Pancreas (tissue), 10 donors: ENCODE measurements around the gene DAGLB. TPM values are rescaled to one million over a fixed set of nuclear protein-coding genes. Genes with fewer than 3 reads are reported as not detected.

Experiments used
- ATAC-seq, 4 donors: fragments of 200-7000 bp; cut with Tn5 transposase; one replicate each; pipeline versions ENCODE4 v1.8.0 to v1.9.1; 2020; ENCODE audit warnings: mild to moderate bottlenecking in 4 of 4, moderate library complexity in 4 of 4
- DNase-seq, 6 donors: peaks; one replicate each; pipeline ENCODE4 v3.0.0-alpha.2; 2020
- FAIRE-seq: peaks from 2 replicates; lab custom pipeline; 2012; peaks lifted over from hg19 to GRCh38; lab: Jason Lieb, UNC
- H3K27ac ChIP-seq, 4 donors: fragments of 200-600 bp; sonication (generic); 1 replicate in 3 of 4; 2 replicates in 1 of 4; pipeline versions ENCODE4 v1.5.0 to v1.8.0; 2020
- H3K27me3 ChIP-seq, 4 donors: fragments of 200-600 bp; one replicate each; pipeline ENCODE4 v1.8.0; 2021
- H3K36me3 ChIP-seq, 3 donors: fragments of 200-600 bp; sonication (generic) in 1 of 3; one replicate each; pipeline versions ENCODE4 v1.5.0 to v1.8.0; 2020 to 2021
- H3K4me1 ChIP-seq, 3 donors: fragments of 200-600 bp; one replicate each; pipeline ENCODE4 v1.8.0; 2021
- H3K4me3 ChIP-seq, 4 donors: fragments of 200-600 bp; sonication (generic) in 2 of 4; one replicate each; pipeline versions ENCODE4 v1.5.0 to v1.8.0; 2020 to 2021
- H3K9me3 ChIP-seq, 4 donors: fragments of 200-600 bp; one replicate each; pipeline ENCODE4 v1.8.0; 2021
- WGBS, 2 donors: extraction: QIAGEN DNeasy Blood & Tissue Kit; methylation state at CpG; one replicate each; pipeline ENCODE4 v1.1.7; 2013; 5-methylcytosine and 5-hydroxymethylcytosine counted together
- intact Hi-C, 3 donors: fragments of 100-400 bp; cut with DNase I; formaldehyde crosslinking; loops; one replicate each; pipeline versions ENCODE4 v1.11.1 to v1.14.2; 2022
- polyA plus RNA-seq, 2 donors: library from polyadenylated mRNA; stranded (reverse); fragments of 200-250 nt; gene quantifications; one replicate each; pipeline ENCODE4 v1.2.3, GENCODE V29; 2013
- total RNA-seq, 6 donors: library from RNA; stranded (reverse); fragmentation: NEBNext Ultra II Directional in 4 of 6; extraction: Animal tissue kit (Norgen Biotek cat#: 25700) in 4 of 6; gene quantifications; one replicate each; pipeline versions ENCODE4 v1.2.1 to v1.2.4, GENCODE V29; 2021 to 2023
- TF ChIP-seq, protein P1 (sequence below), 4 donors: fragments of 200-600 bp; sonication (generic) in 3 of 4; IDR thresholded peaks; one replicate each; pipeline versions ENCODE4 v1.5.0 to v1.8.0; 2021; ENCODE audit warnings: antibody characterized with exemption in 4 of 4
- donor health status: healthy with polysubstance abuse.
- donor health status: DM: no; HTN: no; CAD: no; lungs with moderate emphysema.
- donor health status: DM: no; HTN: no; CAD: no.
- donor health status: control.
- donor health status: control.
- donor health status: Bipolar disorder and iron deficiency.
- donor health status: DM: yes; HTN: yes; CAD: no.
- donor health status: DM: no; HTN: no; CAD: no.
- donor health status: DM: no; HTN: no; CAD: no.
- donor health status: DM: yes; HTN: yes; CAD: no.

The DAGLB gene
- total and polyA plus RNA-seq, 8 donors, result 7.8 to 16.7 (median 10.1) TPM

DNA sequence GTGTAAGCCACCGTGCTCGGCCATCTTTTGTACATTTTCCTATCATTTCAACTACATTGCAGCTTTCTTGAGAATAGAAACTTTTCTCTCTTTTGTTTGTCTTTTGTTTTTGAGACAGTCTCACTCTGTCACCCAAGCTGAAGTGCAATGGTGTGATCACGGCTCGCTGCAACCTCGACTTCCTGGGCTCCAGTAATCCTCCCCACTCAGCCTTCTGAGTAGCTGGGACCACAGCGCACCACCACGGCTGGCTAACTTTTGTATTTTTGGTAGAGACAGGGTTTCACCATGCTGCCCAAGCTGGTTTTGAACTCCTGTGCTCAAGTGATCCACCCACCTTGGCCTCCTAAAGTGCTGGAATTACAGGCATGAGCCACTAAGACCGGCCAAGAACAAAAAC is 31.3 kb upstream of the DAGLB start:
- intact Hi-C loops, result no loop called here
- ATAC-seq (no peak), DNase-seq (no peak), FAIRE-seq (no peak)
- peaks cover 8 to 34% (median 13%) of the 10 kb centered on the region in 3 donors for H3K4me1 ChIP-seq
- WGBS, 2 donors, result 55 to 67% methylated on average over 8 of the region's 8 CpGs
- no peak overlapping the region for H3K4me3 ChIP-seq
- no peaks in the 10 kb centered on the region for H3K27me3 ChIP-seq
- H3K36me3 ChIP-seq, result no peaks in the 10 kb centered on the region
- TF ChIP-seq, protein P1, sequence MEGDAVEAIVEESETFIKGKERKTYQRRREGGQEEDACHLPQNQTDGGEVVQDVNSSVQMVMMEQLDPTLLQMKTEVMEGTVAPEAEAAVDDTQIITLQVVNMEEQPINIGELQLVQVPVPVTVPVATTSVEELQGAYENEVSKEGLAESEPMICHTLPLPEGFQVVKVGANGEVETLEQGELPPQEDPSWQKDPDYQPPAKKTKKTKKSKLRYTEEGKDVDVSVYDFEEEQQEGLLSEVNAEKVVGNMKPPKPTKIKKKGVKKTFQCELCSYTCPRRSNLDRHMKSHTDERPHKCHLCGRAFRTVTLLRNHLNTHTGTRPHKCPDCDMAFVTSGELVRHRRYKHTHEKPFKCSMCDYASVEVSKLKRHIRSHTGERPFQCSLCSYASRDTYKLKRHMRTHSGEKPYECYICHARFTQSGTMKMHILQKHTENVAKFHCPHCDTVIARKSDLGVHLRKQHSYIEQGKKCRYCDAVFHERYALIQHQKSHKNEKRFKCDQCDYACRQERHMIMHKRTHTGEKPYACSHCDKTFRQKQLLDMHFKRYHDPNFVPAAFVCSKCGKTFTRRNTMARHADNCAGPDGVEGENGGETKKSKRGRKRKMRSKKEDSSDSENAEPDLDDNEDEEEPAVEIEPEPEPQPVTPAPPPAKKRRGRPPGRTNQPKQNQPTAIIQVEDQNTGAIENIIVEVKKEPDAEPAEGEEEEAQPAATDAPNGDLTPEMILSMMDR (IDR thresholded peaks at IDR 0.05), result no peak
- H3K27ac ChIP-seq, result no peak overlapping the region
- no peaks in the 10 kb centered on the region for H3K9me3 ChIP-seq

DNA sequence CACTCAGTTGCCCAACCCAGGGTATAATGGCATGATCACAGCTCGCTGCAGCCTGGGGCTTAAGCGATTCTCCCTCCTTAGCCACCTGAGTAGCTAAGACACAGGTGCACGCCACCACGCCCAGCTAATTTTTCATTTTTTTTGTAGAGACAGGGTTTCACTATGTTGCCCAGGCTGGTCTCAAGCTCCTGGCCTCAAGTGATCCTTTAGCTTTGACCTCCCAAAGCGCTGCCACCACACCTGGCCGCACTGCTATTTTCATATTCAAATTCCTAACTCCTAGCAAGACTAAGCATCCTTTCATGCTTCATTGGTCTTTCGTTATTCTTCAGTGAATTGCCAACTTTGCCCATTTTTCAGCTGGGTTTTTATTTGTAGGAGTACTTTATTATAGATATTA is 30.4 kb upstream of the DAGLB start:
- Histone ChIP-seq H3K4me1 (peaks cover 8 to 34% (median 13%) of the 10 kb centered on the region in 3 donors), H3K27ac (no peak overlapping the region), H3K9me3 (no peaks in the 10 kb centered on the region), H3K36me3 (no peaks in the 10 kb centered on the region), H3K27me3 (no peaks in the 10 kb centered on the region), H3K4me3 (no peak overlapping the region)
- intact Hi-C loops, result no loop called here
- WGBS, 2 donors, result 47 to 54% methylated on average over 7 of the region's 7 CpGs
- DNase-seq (no peak), ATAC-seq (no peak), FAIRE-seq (no peak)
- TF ChIP-seq, protein P1 (IDR thresholded peaks at IDR 0.05), result no peak

DNA sequence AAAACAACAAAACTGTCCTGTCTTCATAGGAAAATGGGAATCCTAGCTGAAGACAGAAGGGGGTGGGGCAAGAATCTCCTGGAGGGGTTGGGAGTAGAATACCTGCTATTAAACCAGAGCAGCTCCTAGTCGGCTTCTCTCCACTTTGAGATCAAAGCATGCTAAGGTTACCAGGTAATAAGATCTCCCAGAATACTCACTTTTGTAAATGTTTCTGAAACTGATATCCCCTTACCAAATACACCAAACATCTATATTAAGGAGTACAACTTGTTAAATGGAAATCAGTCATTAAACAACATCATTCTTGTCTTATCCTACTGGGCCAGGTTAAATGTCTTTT is 29.5 kb upstream of the DAGLB start:
- intact Hi-C loops, result no loop called here
- peaks cover 8 to 31% (median 13%) of the 10 kb centered on the region in 3 donors for H3K4me1 ChIP-seq

DNA sequence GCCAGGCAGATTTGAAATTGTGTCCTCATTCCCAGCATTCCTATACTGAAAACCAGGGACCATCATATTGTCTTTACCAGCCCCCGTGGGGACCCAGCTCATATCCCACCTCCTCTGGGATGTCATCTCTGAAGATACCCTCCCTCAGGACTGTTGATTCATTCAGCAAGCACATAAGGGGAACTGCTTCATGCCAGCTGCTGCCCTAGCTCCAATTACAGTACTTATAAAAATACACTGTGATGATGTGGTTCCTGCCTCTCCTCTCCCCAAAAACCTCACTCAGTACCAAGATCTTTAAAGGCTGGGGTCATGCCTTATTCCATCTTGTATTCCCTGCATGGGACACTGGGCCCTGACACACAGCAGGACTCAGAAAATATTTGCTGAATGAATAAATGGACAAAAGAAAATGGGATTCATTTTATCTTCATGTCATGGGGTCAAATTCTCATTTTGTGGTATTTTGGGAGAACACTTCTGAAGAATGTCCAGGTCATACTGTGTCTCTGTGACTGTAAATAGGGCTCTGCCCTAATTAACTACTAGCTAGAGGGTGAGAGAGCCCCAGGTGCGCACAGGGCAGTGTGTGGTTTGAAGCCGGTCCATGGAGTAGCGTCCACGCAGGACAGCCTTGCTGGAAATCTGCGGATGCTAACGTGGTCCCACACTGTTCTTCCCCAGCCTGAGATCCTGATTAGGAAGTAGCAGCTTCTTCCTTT is 29.0 kb upstream of the DAGLB start:
- Histone ChIP-seq H3K27me3 (no peaks in the 10 kb centered on the region), H3K4me3 (no peak overlapping the region), H3K9me3 (no peaks in the 10 kb centered on the region), H3K36me3 (peaks cover 0 to 8% (median 5%) of the 10 kb centered on the region in 3 donors), H3K4me1 (peaks cover 7 to 28% (median 13%) of the 10 kb centered on the region in 3 donors), H3K27ac (no peak overlapping the region)
- ATAC-seq, result peak in 3 of 4 donors; percentile 12 to 50 (median 27)
- intact Hi-C loops, result no loop called here
- no peak for FAIRE-seq
- TF ChIP-seq, protein P1 (IDR thresholded peaks at IDR 0.05), result no peak
- 35 to 40% methylated on average over 7 of the region's 7 CpGs for whole genome bisulfite sequencing, 2 donors
- no peak for DNase-seq

More for the DNA sequence above, 29.5 kb upstream of the DAGLB start:
- Histone ChIP-seq H3K36me3 (peaks cover 0 to 3% (median 2%) of the 10 kb centered on the region in 3 donors), H3K27ac (no peak overlapping the region), H3K9me3 (no peaks in the 10 kb centered on the region), H3K4me3 (no peak overlapping the region), H3K27me3 (no peaks in the 10 kb centered on the region)
- no peak for FAIRE-seq
- DNase-seq, result no peak
- no peak for ATAC-seq
- WGBS, 2 donors, result 21 to 41% methylated on average over 1 of the region's 1 CpG
- TF ChIP-seq, protein P1 (IDR thresholded peaks at IDR 0.05), result no peak
